CD4-positive, alpha-beta memory T cell (primary cell): Measurements from ENCODE around the gene IFITM10. TPM values are rescaled to one million over a fixed set of nuclear protein-coding genes. Genes with fewer than 3 reads are reported as not detected.

Experiments
- CTCF ChIA-PET: fragments of 350-600 bp; sonication (Branson Sonifier 250); formaldehyde crosslinking; loops from one replicate; lab custom pipeline; 2021; ENCODE audit warnings: inconsistent platforms; ENCODE audit not compliant: partially characterized antibody; lab: Charles Lee
- POLR2A ChIA-PET: fragments of 350-600 bp; sonication (Branson Sonifier 250); formaldehyde crosslinking; loops from one replicate; lab custom pipeline; 2021; ENCODE audit not compliant: partially characterized antibody; lab: Charles Lee
- DNase-seq, 5 donors: peaks; one replicate each; pipeline versions ENCODE4 v3.0.0 to v3.0.0-alpha.2; 2020 to 2022; ENCODE audit warnings: mixed read lengths in 1 of 5
- H3K27ac ChIP-seq: one replicate; pipeline ENCODE4 v1.7.0; 2013; ENCODE audit warnings: low read depth, low read length
- H3K27me3 ChIP-seq: 2 replicates; pipeline ENCODE4 v1.7.0; 2013; ENCODE audit warnings: mild to moderate bottlenecking, low read length, moderate library complexity; ENCODE audit not compliant: insufficient read depth
- H3K36me3 ChIP-seq: 2 replicates; pipeline ENCODE4 v1.7.0; 2013; ENCODE audit warnings: mild to moderate bottlenecking, low read length, moderate library complexity; ENCODE audit not compliant: insufficient read depth
- H3K4me1 ChIP-seq: 2 replicates; pipeline ENCODE4 v1.7.0; 2013; ENCODE audit warnings: mild to moderate bottlenecking, low read length, moderate library complexity; ENCODE audit not compliant: insufficient read depth
- H3K4me3 ChIP-seq, 2 donors: one replicate each; pipeline ENCODE4 v1.7.0; 2013; ENCODE audit warnings: low read length in 2 of 2, mild to moderate bottlenecking in 1 of 2
- H3K9me3 ChIP-seq, 2 donors: one replicate each; pipeline ENCODE4 v1.7.0; 2013; ENCODE audit warnings: low read length in 2 of 2, control low read depth in 1 of 2; ENCODE audit not compliant: control insufficient read depth in 1 of 2
- H3K27ac Mint-ChIP-seq, 7 donors: one replicate each; pipeline ENCODE4 v1.8.0; 2020 to 2021; ENCODE audit warnings: mixed read lengths in 7 of 7, mild to moderate bottlenecking in 6 of 7, inconsistent platforms in 3 of 7, moderate library complexity in 3 of 7
- H3K27me3 Mint-ChIP-seq, 2 donors: one replicate each; pipeline ENCODE4 v1.8.0; 2020 to 2021; ENCODE audit warnings: mixed read lengths in 2 of 2
- H3K36me3 Mint-ChIP-seq, 2 donors: one replicate each; pipeline ENCODE4 v1.8.0; 2020 to 2021; ENCODE audit warnings: mixed read lengths in 2 of 2, inconsistent platforms in 1 of 2, mild to moderate bottlenecking in 1 of 2
- H3K4me1 Mint-ChIP-seq, 4 donors: one replicate each; pipeline ENCODE4 v1.8.0; 2020 to 2021; ENCODE audit warnings: mixed read lengths in 4 of 4, mild to moderate bottlenecking in 1 of 4
- H3K4me3 Mint-ChIP-seq, 8 donors: one replicate each; pipeline ENCODE4 v1.8.0; 2020 to 2021; ENCODE audit warnings: mixed read lengths in 8 of 8, mild to moderate bottlenecking in 7 of 8, moderate library complexity in 6 of 8, inconsistent platforms in 3 of 8
- H3K9me3 Mint-ChIP-seq, 8 donors: one replicate each; pipeline ENCODE4 v1.8.0; 2020 to 2021; ENCODE audit warnings: mixed read lengths in 8 of 8, mild to moderate bottlenecking in 5 of 8, inconsistent platforms in 3 of 8, moderate library complexity in 1 of 8
- intact Hi-C: fragments of 100-400 bp; cut with micrococcal nuclease; formaldehyde crosslinking; loops from one replicate; pipeline ENCODE4 v1.15.1; 2023
- polyA plus RNA-seq, 2 donors: library from polyadenylated mRNA; unstranded; fragments of 300-500 nt; fragmentation: Illumina TruSeq; gene quantifications; one replicate each; pipeline ENCODE4 v1.2.3, GENCODE V29; 2021
- total RNA-seq, 2 experiments: library from RNA; stranded (reverse); gene quantifications; one replicate each; pipeline ENCODE4 v1.2.3, GENCODE V29; 2021

IFITM10 gene
- total RNA-seq (1 to 10 TPM; 1.6 to 1.8 TPM), polyA plus RNA-seq (not detected)

- Histone ChIP-seq H3K36me3 (peaks cover 10% of the 10 kb centered on the region), H3K4me1 (peaks cover 16% of the 10 kb centered on the region), H3K27ac (no peak within 1 kb of the TSS), H3K9me3 (no peaks in the 10 kb centered on the region), H3K4me3 (no peak within 1 kb of the TSS), H3K27me3 (no peaks in the 10 kb centered on the region)
- peaks cover 5 to 14% of the 10 kb centered on the region in 2 donors for H3K36me3 Mint-ChIP-seq
- intact Hi-C loops: no loop called here
- peak within 1 kb of the TSS in 7 of 8 donors; percentile 13 to 74 (median 36) for H3K4me3 Mint-ChIP-seq
- no peak for DNase-seq
- peaks cover 0 to 3% (median 0%) of the 10 kb centered on the region in 8 donors for H3K9me3 Mint-ChIP-seq
- peaks cover 11 to 12% of the 10 kb centered on the region in 2 donors for H3K27me3 Mint-ChIP-seq
- peak within 1 kb of the TSS in 1 of 7 donors; percentile 42 for H3K27ac Mint-ChIP-seq
- POLR2A ChIA-PET: no interaction called here
- peaks cover 6 to 30% (median 23%) of the 10 kb centered on the region in 4 donors for H3K4me1 Mint-ChIP-seq
- CTCF ChIA-PET: no interaction called here
These were observed at the start of gene IFITM10 for GRCh38 chr11:1750481-1750839. IFITM10 (minus strand) TSS chr11:1750595; CDS start chr11:1750442, 153 bp downstream.

- peaks cover 0 to 2% (median 1%) of the 10 kb centered on the region in 4 donors for H3K4me1 Mint-ChIP-seq
- H3K9me3 ChIP-seq: no peaks in the 10 kb centered on the region
- peaks cover 26 to 27% of the 10 kb centered on the region in 2 donors for H3K27me3 Mint-ChIP-seq
- H3K4me3 Mint-ChIP-seq: no peak overlapping the region
- no peak overlapping the region for H3K27ac ChIP-seq
- no peaks in the 10 kb centered on the region for H3K36me3 ChIP-seq
- POLR2A ChIA-PET: no interaction called here
- intact Hi-C loops: no loop called here
- H3K27me3 ChIP-seq: no peaks in the 10 kb centered on the region
- no peak overlapping the region for H3K4me3 ChIP-seq
- peaks cover 2% of the 10 kb centered on the region for H3K4me1 ChIP-seq
- peaks cover 0 to 4% of the 10 kb centered on the region in 2 donors for H3K36me3 Mint-ChIP-seq
- DNase-seq: no peak
- no peak overlapping the region for H3K27ac Mint-ChIP-seq
- peaks cover 0 to 8% (median 2%) of the 10 kb centered on the region in 8 donors for H3K9me3 Mint-ChIP-seq
- CTCF ChIA-PET: no interaction called here
These were observed 47.2 kb upstream of the IFITM10 start for GRCh38 chr11:1797391-1798125.

- intact Hi-C loops: no loop called here
- H3K4me3 ChIP-seq: no peak overlapping the region
- H3K27ac Mint-ChIP-seq: peak overlapping the region in 1 of 7 donors; percentile 27
- peaks cover 0 to 11% (median 3%) of the 10 kb centered on the region in 8 donors for H3K9me3 Mint-ChIP-seq
- no peaks in the 10 kb centered on the region for H3K27me3 ChIP-seq
- no peak overlapping the region for H3K27ac ChIP-seq
- H3K4me1 Mint-ChIP-seq: peaks cover 0 to 5% (median 3%) of the 10 kb centered on the region in 4 donors
- no peak for DNase-seq
- CTCF ChIA-PET: no interaction called here
- peaks cover 26 to 29% of the 10 kb centered on the region in 2 donors for H3K27me3 Mint-ChIP-seq
- H3K4me3 Mint-ChIP-seq: no peak overlapping the region
- H3K9me3 ChIP-seq: no peaks in the 10 kb centered on the region
- no peaks in the 10 kb centered on the region for H3K36me3 ChIP-seq
- H3K36me3 Mint-ChIP-seq: peaks cover 0 to 4% of the 10 kb centered on the region in 2 donors
- H3K4me1 ChIP-seq: peaks cover 5% of the 10 kb centered on the region
- POLR2A ChIA-PET: no interaction called here
These were observed 46.1 kb upstream of the IFITM10 start for GRCh38 chr11:1796413-1797011.

- no peak overlapping the region for H3K27ac ChIP-seq
- peak overlapping the region in 1 of 8 donors; percentile 6 for H3K4me3 Mint-ChIP-seq
- ChIA-PET CTCF (interaction anchor here (2.4 to 2.5 kb wide), 2 partner anchors 40 to 99 kb away, joined by 6 to 8 read pairs; no protein-coding TSS in a partner anchor), POLR2A (no interaction called here)
- intact Hi-C loops: no loop called here
- peaks cover 5% of the 10 kb centered on the region for H3K4me1 ChIP-seq
- peaks cover 0 to 11% (median 3%) of the 10 kb centered on the region in 8 donors for H3K9me3 Mint-ChIP-seq
- H3K36me3 Mint-ChIP-seq: peaks cover 0 to 4% of the 10 kb centered on the region in 2 donors
- H3K27me3 Mint-ChIP-seq: peaks cover 16% of the 10 kb centered on the region in 2 donors
- peaks cover 0 to 6% (median 5%) of the 10 kb centered on the region in 4 donors for H3K4me1 Mint-ChIP-seq
- no peak overlapping the region for H3K27ac Mint-ChIP-seq
- no peaks in the 10 kb centered on the region for H3K9me3 ChIP-seq
- H3K4me3 ChIP-seq: no peak overlapping the region
- no peak for DNase-seq
- H3K27me3 ChIP-seq: no peaks in the 10 kb centered on the region
- no peaks in the 10 kb centered on the region for H3K36me3 ChIP-seq
These were observed 42.7 kb upstream of the IFITM10 start for GRCh38 chr11:1793081-1793480.

- no peak overlapping the region for H3K27ac ChIP-seq
- Mint-ChIP-seq H3K27me3 (peaks cover 14 to 16% of the 10 kb centered on the region in 2 donors), H3K4me3 (peak overlapping the region in 4 of 8 donors; percentile 23 to 64 (median 56)), H3K9me3 (peaks cover 0 to 11% (median 3%) of the 10 kb centered on the region in 8 donors), H3K27ac (no peak overlapping the region), H3K4me1 (peaks cover 0 to 6% (median 5%) of the 10 kb centered on the region in 4 donors), H3K36me3 (peaks cover 0 to 4% of the 10 kb centered on the region in 2 donors)
- H3K36me3 ChIP-seq: no peaks in the 10 kb centered on the region
- peaks cover 5% of the 10 kb centered on the region for H3K4me1 ChIP-seq
- H3K27me3 ChIP-seq: no peaks in the 10 kb centered on the region
- intact Hi-C loops: no loop called here
- H3K9me3 ChIP-seq: no peaks in the 10 kb centered on the region
- no peak for DNase-seq
- POLR2A ChIA-PET: no interaction called here
- no peak overlapping the region for H3K4me3 ChIP-seq
- CTCF ChIA-PET: interaction anchor here (2.4 to 2.5 kb wide), 2 partner anchors 40 to 99 kb away, joined by 6 to 8 read pairs; no protein-coding TSS in a partner anchor
These were observed 42.1 kb upstream of the IFITM10 start for GRCh38 chr11:1792461-1792860.

- DNase-seq: no peak
- Histone ChIP-seq H3K4me3 (no peak overlapping the region), H3K36me3 (no peaks in the 10 kb centered on the region), H3K27me3 (no peaks in the 10 kb centered on the region), H3K9me3 (no peaks in the 10 kb centered on the region), H3K27ac (no peak overlapping the region), H3K4me1 (peaks cover 5% of the 10 kb centered on the region)
- no peak overlapping the region for H3K4me3 Mint-ChIP-seq
- H3K27ac Mint-ChIP-seq: peak overlapping the region in 1 of 7 donors; percentile 41
- peaks cover 12 to 15% of the 10 kb centered on the region in 2 donors for H3K27me3 Mint-ChIP-seq
- ChIA-PET POLR2A (no interaction called here), CTCF (interaction anchor here (1.1 to 2.5 kb wide), 3 partner anchors 23 to 98 kb away, joined by 3 to 8 read pairs (median 6); no protein-coding TSS in a partner anchor)
- peaks cover 0 to 6% (median 5%) of the 10 kb centered on the region in 4 donors for H3K4me1 Mint-ChIP-seq
- intact Hi-C loops: no loop called here
- H3K9me3 Mint-ChIP-seq: peaks cover 0 to 11% (median 3%) of the 10 kb centered on the region in 8 donors
- H3K36me3 Mint-ChIP-seq: peaks cover 0 to 4% of the 10 kb centered on the region in 2 donors
These were observed 41.5 kb upstream of the IFITM10 start for GRCh38 chr11:1791912-1792311.

- Mint-ChIP-seq H3K9me3 (peaks cover 0 to 3% (median 0%) of the 10 kb centered on the region in 8 donors), H3K36me3 (no peaks in the 10 kb centered on the region), H3K27me3 (peaks cover 0 to 3% of the 10 kb centered on the region in 2 donors), H3K4me1 (peaks cover 0 to 2% (median 1%) of the 10 kb centered on the region in 4 donors), H3K4me3 (no peak overlapping the region), H3K27ac (no peak overlapping the region)
- Histone ChIP-seq H3K4me3 (no peak overlapping the region), H3K27me3 (no peaks in the 10 kb centered on the region), H3K4me1 (no peaks in the 10 kb centered on the region), H3K27ac (no peak overlapping the region), H3K36me3 (no peaks in the 10 kb centered on the region), H3K9me3 (no peaks in the 10 kb centered on the region)
- ChIA-PET CTCF (no interaction called here), POLR2A (no interaction called here)
- no peak for DNase-seq
- intact Hi-C loops: no loop called here
These were observed 36.1 kb upstream of the IFITM10 start for GRCh38 chr11:1786466-1786865.
